HG03108 (cell line): ENCODE measurements around the gene ZC3HAV1.
"Not testable (repeated sequence)": the region's sequence is repeated elsewhere in the genome, so short reads cannot be mapped to it uniquely, and the experiment has no call there.

Experiments
- ATAC-seq: cut with Tn5 transposase; IDR thresholded peaks from one replicate; pipeline ENCODE4 v1.9.1; 2021; ENCODE audit warnings: moderate library complexity; ENCODE audit not compliant: unreplicated experiment

Gene ZC3HAV1

DNA sequence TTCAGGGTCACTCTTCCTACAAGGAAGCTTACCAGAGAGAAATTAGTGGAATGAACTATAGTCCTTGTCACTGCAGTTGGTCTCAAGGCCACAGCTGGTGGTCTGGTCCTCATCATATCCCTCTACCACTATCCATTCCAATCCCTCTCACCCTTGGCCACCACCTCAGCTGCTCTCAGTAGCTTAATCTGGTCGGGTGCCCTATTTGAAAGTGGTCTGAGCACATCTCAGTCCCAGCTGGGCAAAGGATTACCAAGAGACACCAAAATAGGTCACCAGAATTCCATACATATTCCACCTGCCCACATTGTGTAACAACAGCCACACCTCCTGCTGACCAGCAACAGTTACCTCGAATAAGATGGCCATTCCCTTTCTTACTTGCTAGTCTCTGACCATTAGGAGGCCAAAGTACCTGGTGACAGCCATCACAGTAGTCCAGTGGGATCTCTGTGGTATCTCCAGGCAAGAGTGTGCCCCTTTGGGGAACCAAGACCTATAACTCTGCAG, 3.3 kb upstream of the ZC3HAV1 start:
- no peak for ATAC-seq

DNA sequence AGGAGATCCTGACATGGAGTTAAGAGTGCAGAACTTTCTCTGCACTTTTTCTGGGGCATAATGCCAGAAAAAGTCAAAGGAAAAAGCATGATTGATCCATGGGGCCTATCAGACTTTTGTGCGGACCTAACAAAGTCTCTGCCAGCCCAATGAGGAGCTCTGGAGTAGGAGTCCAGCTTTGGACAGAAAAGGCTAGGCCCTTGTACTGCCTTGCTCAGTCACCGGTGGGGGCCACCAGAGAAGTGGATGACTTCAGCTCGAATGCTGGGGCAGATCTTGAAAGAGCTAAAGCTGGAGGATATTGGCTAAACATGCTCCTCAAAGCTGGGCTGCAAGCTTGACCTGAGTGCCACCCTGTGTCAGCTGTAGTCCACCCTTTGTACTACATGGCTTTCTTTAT, 2.8 kb upstream of the ZC3HAV1 start:
- no peak for ATAC-seq

DNA sequence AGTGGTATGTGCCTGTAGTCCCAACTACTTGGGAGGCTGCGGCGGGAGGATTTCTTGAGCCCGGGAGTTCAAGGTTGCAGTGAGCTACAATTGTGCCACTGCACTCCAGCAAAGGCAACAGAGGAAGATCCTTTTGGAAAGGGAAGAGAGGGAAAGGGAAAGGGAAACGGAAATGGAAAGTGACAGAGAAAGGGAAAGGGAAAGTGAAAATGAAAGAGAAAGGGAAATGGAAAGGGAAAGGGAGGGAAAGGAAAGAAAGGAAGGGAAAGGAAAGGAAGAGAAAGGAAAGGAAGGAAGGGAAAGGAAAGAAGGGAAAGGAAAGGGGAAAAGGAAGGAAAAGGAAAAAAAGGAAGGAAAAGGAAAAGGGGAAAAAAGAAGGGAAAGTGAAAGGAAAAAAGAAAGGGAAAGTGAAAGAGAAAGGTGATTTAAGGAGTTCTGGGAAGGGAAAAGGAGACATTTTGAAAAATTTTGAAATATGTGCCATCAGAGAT, 2.3 kb upstream of the ZC3HAV1 start:
- no peak for ATAC-seq

GRCh38 chr7:139111147-139111546, 1.6 kb upstream of the ZC3HAV1 start:
- ATAC-seq, result no peak

DNA sequence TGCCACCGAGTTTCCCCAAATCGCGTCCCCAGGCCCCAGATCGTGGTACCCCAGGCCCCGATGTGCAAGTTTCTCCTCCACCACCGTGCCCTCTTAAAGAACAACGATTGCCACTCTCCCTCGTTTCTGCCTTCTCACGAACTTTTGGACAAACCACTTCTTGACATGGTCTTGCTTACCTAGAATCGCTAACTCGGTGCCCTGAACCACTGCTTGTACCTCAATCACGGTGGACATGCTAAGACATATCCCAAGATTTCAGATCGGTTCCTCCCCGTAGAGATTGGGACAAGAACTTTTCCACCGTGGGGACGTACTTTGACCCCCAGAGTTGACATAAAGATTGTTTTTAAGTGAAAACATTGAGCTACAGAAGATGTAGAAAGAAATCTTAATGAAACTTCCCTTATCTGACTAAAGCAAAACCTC, 477 bp upstream of the ZC3HAV1 start:
- ATAC-seq, result no peak

GRCh38 chr7:139108266-139109187, 993 bp downstream of the ZC3HAV1 start:
- ATAC-seq, result peak; percentile 5

GRCh38 chr7:139106959-139107358, 2.6 kb downstream of the ZC3HAV1 start:
- ATAC-seq, result no peak

DNA sequence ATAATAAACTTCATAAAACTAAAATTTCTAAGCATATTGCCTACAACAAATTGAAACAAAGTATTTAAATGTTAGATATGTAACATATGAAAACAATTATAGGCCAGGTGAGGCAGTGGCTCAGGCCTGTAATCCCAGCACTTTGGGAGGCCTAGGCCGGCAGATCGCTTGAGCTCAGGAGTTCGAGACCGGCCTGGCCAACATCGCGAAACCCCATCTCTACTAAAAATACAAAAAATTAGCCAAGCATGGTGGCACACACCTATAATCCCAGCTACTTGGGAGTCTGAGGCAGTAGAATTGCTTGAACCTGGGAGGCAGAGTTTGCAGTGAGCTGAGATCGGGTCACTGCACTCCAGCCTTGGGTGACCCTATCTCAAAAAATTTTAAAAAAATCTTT, 3.3 kb downstream of the ZC3HAV1 start:
- not testable (repeated sequence) for ATAC-seq

GRCh38 chr7:139105484-139105883, 4.0 kb downstream of the ZC3HAV1 start:
- no peak for ATAC-seq

- ATAC-seq, result no peak
Observed at GRCh38 chr7:139104091-139104450, 5.4 kb downstream of the ZC3HAV1 start.

DNA sequence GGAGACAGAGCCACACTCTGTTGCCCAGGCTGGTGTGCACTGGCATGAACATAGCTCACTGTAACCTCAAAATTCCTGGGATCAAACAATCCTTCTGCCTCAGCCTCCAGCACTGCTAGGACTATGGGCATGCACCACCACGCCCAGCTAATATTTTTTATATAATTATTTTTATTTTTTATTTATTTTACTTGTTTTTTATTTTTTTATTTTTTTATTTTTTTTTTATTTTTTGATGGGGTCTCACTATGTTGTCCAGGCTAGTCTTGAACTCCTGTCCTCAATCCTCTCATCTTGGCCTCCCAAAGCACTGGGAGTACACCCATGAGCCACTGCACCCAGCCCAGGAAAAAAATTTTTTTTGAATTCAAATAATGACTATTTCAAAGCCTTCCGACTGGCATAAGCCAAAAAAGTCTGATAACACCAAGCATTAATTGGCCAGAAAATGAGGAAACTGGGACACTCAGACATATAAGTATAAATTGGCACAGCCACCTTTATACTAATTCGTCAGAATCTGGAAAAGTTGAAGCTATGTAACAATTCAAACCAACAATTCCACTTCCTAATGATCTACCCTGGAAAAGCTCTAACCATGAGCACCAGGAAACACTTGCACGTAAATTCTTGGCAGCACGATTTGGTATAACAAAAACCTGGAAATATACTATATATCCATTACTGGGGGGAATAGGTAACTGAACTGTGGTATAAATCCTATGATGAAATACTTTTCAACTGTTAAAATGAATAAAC, 6.3 kb downstream of the ZC3HAV1 start:
- no peak for ATAC-seq

DNA sequence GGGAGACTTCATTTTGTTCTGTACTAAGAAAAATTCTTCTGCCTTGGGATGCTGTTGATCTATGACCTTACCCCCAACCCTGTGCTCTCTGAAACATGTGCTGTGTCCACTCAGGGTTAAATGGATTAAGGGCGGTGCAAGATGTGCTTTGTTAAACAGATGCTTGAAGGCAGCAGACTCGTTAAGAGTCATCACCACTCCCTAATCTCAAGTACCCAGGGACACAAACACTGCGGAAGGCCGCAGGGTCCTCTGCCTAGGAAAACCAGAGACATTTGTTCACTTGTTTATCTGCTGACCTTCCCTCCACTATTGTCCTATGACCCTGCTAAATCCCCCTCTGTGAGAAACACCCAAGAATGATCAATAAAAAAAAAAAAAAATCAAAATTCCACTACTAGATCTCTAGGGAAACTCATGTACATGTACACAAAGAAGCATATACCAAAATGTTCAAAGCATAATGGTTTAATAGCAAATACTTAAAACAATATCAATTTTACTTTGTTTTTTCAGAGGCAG, 7.8 kb downstream of the ZC3HAV1 start:
- ATAC-seq, result not testable (repeated sequence)

DNA sequence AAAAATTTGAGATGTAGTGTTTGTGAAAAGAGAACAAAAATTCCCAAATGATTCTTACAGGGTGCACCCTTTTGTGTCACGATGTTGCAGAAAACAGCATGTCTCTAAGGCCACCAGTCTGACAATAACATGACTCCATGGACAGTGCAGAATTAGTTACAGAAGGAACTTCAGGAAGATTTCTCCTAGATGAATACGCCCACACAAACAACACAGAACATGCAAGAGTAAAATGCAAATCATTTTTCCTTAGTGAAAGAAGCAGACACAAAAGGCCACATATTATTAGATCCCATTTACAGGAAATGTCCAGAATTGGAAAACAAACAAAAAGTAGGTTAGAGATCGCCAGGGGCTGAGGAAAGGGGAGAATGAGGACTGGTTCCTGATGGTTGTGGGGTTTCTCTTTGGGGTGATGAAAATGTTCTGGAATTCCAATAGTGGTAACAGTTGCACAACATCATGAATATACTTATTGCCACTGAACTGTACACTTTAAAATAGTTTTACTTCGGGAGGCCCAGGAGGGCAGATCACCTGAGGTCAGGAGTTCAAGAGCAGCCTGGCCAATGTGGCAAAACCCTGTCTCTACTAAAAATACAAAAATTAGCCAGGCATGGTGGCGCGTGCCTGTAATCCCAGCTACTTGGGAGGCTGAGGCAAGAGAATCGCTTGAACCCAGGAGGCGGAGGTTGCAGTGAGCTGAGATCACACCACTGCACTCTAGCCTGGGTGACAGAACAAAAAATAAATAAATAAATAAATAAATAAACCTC, 10.2 kb downstream of the ZC3HAV1 start:
- ATAC-seq, result no peak

- peak; percentile 100 for ATAC-seq
Observed at GRCh38 chr7:139095194-139095659, 14.3 kb downstream of the ZC3HAV1 start.

GRCh38 chr7:139094596-139094995, 14.9 kb downstream of the ZC3HAV1 start:
- no peak for ATAC-seq

- ATAC-seq, result no peak
Observed at GRCh38 chr7:139094030-139094429, 15.5 kb downstream of the ZC3HAV1 start.

GRCh38 chr7:139093512-139093911, 16.0 kb downstream of the ZC3HAV1 start:
- not testable (repeated sequence) for ATAC-seq

DNA sequence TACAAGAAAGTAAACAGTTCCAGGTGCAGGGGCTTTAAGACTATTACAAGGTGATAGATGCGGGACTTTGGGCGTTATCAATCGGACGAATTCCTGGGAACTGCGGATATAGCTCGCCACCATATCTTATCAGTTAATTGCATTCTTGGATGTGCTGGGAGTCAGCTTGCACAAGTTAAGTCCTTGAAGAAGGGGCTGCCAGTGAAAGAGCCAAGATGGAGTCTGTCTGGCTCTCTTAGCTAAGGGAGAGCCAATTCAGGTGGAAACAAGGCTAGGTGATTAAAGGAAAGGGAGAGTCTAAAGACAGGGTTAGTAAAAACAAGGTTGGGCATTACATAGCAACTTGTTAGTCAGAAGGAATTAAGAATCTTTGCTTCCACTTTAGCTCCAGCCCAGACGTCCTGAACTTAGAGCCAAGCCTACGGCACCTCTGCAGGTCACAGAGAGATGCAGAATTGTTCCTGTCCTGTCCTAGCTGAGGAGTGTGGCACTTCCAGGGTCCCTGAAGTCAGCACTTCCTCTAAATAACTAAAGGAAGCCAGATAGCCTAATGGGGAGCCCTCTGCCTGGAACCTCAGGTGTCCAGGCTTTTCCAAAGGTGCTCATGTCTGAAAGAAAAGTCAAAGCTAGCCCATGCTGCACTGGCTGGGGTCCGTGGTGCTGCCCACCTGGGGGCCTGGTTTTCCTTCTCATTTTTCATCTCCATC, 17.3 kb downstream of the ZC3HAV1 start:
- ATAC-seq, result no peak

GRCh38 chr7:139091677-139091996, 17.9 kb downstream of the ZC3HAV1 start:
- no peak for ATAC-seq

GRCh38 chr7:139089118-139089517, 20.4 kb downstream of the ZC3HAV1 start:
- ATAC-seq, result no peak
